ENCODE data around the gene EMC7.

The EMC7 gene

DNA sequence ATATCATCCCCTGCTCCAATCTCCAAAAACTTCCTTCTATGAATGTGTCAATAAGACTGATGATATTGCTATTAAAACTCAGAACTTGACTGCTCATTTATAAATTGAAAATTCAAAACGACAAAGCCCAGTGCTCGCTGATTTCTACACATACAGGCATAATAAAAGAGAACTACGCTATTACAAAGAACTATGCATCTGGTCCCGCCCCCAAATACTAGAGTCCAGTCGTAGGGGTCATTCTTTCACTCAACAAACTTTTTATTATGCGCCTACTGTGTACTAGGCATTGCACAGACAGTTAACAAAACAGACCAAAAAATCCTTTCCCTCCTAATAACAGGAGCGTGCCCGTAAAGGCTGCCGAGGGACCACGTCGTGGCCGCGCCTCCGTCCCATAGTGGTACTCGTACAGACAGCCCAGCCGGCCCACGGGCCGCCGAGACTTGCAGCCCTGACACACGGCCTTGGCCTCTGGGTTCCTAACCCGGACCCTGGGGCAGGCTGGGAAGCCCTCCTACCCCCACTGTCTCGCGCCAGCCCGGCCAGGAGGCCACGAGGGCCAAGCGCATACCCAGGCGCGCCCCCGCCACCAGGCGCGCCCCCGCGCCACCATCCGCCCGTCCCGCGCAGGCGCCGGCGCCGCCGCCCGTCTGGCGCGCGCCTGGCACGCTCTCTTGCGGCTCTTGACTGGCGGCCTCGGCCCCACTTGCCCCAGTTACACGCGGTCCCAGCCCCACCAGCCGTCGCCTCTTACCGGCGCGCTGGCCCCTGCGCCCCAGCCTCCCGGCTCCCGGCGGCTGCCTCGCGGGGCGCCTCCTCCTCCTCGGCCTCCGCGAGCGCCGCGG, 63.4 kb downstream of the EMC7 start:
- DNase-seq = peak; percentile 46

Measured in effector CD4-positive, alpha-beta T cell (primary cell).